Panc1 (cell line): ENCODE measurements around the gene PXDN. TPM values are rescaled to one million over a fixed set of nuclear protein-coding genes. Genes with fewer than 3 reads are reported as not detected.

Source experiments
- ATAC-seq: fragments of 200-7000 bp; cut with Tn5 transposase; 2 replicates; pipeline ENCODE4 v1.9.1; 2020; ENCODE audit warnings: mild to moderate bottlenecking, moderate library complexity
- BruUV-seq: library from RNA; stranded (reverse); fragments of 400-500 nt; replicated peaks from 2 replicates; lab custom pipeline; 2021; lab: Mats Ljungman, UMichigan
- CTCF ChIA-PET: fragments of 300-600 bp; sonication (Branson Sonifier 250); formaldehyde crosslinking; loops from one replicate; lab custom pipeline; 2022; ENCODE audit warnings: antibody characterized with exemption; lab: Charles Lee
- POLR2A ChIA-PET: fragments of 300-600 bp; sonication (Branson Sonifier 250); formaldehyde crosslinking; loops from one replicate; lab custom pipeline; 2022; ENCODE audit warnings: antibody characterized with exemption; lab: Charles Lee
- DNase-seq: peaks from one replicate; pipeline ENCODE4 v3.0.0-alpha.2; 2010; ENCODE audit warnings: low read depth, low spot score
- H3K27ac ChIP-seq: 2 replicates; pipeline ENCODE4 v1.5.1; 2011; ENCODE audit warnings: mild to moderate bottlenecking, low read length, inconsistent platforms
- H3K27me3 ChIP-seq: fragments of 200-500 bp; sonication (Bioruptor generic); 2 replicates; pipeline ENCODE4 v1.6.0; 2014; ENCODE audit warnings: low read length, inconsistent platforms; ENCODE audit not compliant: control insufficient read depth, insufficient read depth
- H3K36me3 ChIP-seq: fragments of 200-500 bp; sonication (Bioruptor generic); 2 replicates; pipeline ENCODE4 v1.5.1; 2014; ENCODE audit warnings: inconsistent platforms, mild to moderate bottlenecking, low read length, moderate library complexity; ENCODE audit not compliant: control insufficient read depth, insufficient read depth
- H3K4me1 ChIP-seq: 2 replicates; pipeline ENCODE4 v1.5.1; 2011; ENCODE audit warnings: inconsistent platforms, mild to moderate bottlenecking, low read length, moderate library complexity; ENCODE audit not compliant: control insufficient read depth, insufficient read depth
- H3K4me3 ChIP-seq, 2 experiments: 2 replicates each; pipeline ENCODE4 v1.5.1; 2011 to 2012; ENCODE audit warnings: low read depth in 2 of 2, low read length in 2 of 2, mild to moderate bottlenecking in 2 of 2, inconsistent platforms in 1 of 2, moderate library complexity in 1 of 2
- H3K9me3 ChIP-seq: fragments of 200-500 bp; sonication (Bioruptor generic); 2 replicates; pipeline ENCODE4 v1.5.1; 2014; ENCODE audit warnings: low read depth, mild to moderate bottlenecking, inconsistent platforms, low read length, moderate library complexity; ENCODE audit not compliant: control insufficient read depth, insufficient read depth
- POLR2AphosphoS5 ChIP-seq: IDR thresholded peaks from 2 replicates; pipeline ENCODE4 v1.6.1; 2012; ENCODE audit warnings: mild to moderate bottlenecking, low read depth, low read length, moderate library complexity
- SIN3A ChIP-seq: IDR thresholded peaks from 2 replicates; pipeline ENCODE4 v1.6.1; 2012; ENCODE audit warnings: low read depth, mild to moderate bottlenecking, low read length, moderate library complexity, borderline replicate concordance; ENCODE audit not compliant: insufficient read depth
- TCF7L2 ChIP-seq: IDR thresholded peaks from 2 replicates; pipeline ENCODE4 v1.6.1; 2011; ENCODE audit warnings: mild to moderate bottlenecking, low read depth, low read length, inconsistent platforms
- in situ Hi-C: cut with HindIII; loops from 2 replicates; pipeline ENCODE4 v1.10.0; 2016; ENCODE audit warnings: low sequenced_read_pairs, low pct_unique_long_range_greater_than_20kb
- intact Hi-C: fragments of 100-400 bp; cut with micrococcal nuclease; formaldehyde crosslinking; loops from one replicate; pipeline ENCODE4 v1.10.0; 2022; ENCODE audit not compliant: unreplicated experiment
- total RNA-seq: library from RNA; stranded (reverse); gene quantifications from one replicate; pipeline ENCODE4 v1.2.1, GENCODE V29; 2021; ENCODE audit not compliant: unreplicated experiment
- TF ChIP-seq, protein P1 (sequence below): fragments of 450-650 bp; IDR thresholded peaks from 2 replicates; pipeline ENCODE4 v1.5.1; 2017; ENCODE audit warnings: mild to moderate bottlenecking
- TF ChIP-seq, protein P2 (sequence below), 2 experiments: IDR thresholded peaks; 2 replicates each; pipeline ENCODE4 v1.6.1; 2011 to 2012; ENCODE audit warnings: low read depth in 2 of 2, control low read depth in 1 of 2, low read length in 1 of 2, mild to moderate bottlenecking in 1 of 2, moderate library complexity in 1 of 2; ENCODE audit not compliant: insufficient read depth in 1 of 2

Gene PXDN
- total RNA-seq, 1 experiment from 2014 or later, result 2.5 TPM

DNA sequence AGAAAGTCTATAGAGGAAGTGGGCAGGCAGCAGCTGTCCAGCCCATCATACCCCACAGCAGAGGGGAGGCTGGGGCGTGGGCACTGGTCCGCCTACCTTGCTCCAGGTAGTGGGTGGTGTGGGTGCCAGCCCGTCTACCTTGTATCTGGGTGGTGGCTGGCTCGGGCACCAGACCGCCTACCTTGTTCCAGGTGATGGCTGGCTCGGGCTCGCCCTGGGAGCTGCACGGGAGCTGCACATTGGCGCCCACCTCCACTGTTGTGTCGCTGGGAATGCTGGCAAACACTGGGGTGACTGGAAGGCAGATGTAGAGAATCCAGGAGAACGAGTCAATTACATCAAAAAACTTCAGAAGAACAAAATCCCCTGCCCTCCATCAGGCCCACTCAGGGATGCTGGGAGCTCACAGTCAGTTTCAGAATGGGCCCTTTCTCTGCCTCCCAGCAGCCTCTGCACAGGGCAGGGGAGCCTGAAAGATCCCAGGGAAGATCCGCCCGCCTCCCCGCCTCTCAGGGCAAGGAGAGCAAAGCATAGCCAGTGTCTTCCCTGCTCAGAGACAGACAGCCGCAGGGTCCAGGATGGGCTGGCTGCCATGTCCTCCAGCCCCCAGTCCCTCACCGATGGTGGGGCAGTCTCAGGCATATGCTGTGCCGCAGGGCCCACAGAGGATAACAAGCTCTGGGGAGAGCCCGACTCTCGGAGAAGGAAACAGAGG is 82.3 kb downstream of the PXDN start:
- peak overlapping the region; percentile 57; the same call in 1 of the 2 replicates for H3K27ac ChIP-seq
- H3K4me1 ChIP-seq, result peaks cover 10% of the 10 kb centered on the region
- no peaks in the 10 kb centered on the region for H3K36me3 ChIP-seq
- no peak overlapping the region for H3K4me3 ChIP-seq
- TF ChIP-seq, protein P1, sequence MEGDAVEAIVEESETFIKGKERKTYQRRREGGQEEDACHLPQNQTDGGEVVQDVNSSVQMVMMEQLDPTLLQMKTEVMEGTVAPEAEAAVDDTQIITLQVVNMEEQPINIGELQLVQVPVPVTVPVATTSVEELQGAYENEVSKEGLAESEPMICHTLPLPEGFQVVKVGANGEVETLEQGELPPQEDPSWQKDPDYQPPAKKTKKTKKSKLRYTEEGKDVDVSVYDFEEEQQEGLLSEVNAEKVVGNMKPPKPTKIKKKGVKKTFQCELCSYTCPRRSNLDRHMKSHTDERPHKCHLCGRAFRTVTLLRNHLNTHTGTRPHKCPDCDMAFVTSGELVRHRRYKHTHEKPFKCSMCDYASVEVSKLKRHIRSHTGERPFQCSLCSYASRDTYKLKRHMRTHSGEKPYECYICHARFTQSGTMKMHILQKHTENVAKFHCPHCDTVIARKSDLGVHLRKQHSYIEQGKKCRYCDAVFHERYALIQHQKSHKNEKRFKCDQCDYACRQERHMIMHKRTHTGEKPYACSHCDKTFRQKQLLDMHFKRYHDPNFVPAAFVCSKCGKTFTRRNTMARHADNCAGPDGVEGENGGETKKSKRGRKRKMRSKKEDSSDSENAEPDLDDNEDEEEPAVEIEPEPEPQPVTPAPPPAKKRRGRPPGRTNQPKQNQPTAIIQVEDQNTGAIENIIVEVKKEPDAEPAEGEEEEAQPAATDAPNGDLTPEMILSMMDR, result no peak
- TF ChIP-seq, protein P2, sequence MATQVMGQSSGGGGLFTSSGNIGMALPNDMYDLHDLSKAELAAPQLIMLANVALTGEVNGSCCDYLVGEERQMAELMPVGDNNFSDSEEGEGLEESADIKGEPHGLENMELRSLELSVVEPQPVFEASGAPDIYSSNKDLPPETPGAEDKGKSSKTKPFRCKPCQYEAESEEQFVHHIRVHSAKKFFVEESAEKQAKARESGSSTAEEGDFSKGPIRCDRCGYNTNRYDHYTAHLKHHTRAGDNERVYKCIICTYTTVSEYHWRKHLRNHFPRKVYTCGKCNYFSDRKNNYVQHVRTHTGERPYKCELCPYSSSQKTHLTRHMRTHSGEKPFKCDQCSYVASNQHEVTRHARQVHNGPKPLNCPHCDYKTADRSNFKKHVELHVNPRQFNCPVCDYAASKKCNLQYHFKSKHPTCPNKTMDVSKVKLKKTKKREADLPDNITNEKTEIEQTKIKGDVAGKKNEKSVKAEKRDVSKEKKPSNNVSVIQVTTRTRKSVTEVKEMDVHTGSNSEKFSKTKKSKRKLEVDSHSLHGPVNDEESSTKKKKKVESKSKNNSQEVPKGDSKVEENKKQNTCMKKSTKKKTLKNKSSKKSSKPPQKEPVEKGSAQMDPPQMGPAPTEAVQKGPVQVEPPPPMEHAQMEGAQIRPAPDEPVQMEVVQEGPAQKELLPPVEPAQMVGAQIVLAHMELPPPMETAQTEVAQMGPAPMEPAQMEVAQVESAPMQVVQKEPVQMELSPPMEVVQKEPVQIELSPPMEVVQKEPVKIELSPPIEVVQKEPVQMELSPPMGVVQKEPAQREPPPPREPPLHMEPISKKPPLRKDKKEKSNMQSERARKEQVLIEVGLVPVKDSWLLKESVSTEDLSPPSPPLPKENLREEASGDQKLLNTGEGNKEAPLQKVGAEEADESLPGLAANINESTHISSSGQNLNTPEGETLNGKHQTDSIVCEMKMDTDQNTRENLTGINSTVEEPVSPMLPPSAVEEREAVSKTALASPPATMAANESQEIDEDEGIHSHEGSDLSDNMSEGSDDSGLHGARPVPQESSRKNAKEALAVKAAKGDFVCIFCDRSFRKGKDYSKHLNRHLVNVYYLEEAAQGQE (IDR thresholded peaks at IDR 0.05; ENCODE audit: insufficient read depth in 1 of 2, low read depth in 2 of 2, low read length in 1 of 2), result no peak
- TF ChIP-seq POLR2AphosphoS5, result no peak
- no peak for TF ChIP-seq TCF7L2
- no peak for TF ChIP-seq SIN3A
- DNase-seq (no peak), ATAC-seq (no peak)
- intact Hi-C loops (no loop called here), in situ Hi-C loops (no loop called here)
- H3K9me3 ChIP-seq, result no peaks in the 10 kb centered on the region
- POLR2A ChIA-PET, result no interaction called here
- CTCF ChIA-PET, result no interaction called here
- no peaks in the 10 kb centered on the region for H3K27me3 ChIP-seq
- BruUV-seq, result no TSS peak

DNA sequence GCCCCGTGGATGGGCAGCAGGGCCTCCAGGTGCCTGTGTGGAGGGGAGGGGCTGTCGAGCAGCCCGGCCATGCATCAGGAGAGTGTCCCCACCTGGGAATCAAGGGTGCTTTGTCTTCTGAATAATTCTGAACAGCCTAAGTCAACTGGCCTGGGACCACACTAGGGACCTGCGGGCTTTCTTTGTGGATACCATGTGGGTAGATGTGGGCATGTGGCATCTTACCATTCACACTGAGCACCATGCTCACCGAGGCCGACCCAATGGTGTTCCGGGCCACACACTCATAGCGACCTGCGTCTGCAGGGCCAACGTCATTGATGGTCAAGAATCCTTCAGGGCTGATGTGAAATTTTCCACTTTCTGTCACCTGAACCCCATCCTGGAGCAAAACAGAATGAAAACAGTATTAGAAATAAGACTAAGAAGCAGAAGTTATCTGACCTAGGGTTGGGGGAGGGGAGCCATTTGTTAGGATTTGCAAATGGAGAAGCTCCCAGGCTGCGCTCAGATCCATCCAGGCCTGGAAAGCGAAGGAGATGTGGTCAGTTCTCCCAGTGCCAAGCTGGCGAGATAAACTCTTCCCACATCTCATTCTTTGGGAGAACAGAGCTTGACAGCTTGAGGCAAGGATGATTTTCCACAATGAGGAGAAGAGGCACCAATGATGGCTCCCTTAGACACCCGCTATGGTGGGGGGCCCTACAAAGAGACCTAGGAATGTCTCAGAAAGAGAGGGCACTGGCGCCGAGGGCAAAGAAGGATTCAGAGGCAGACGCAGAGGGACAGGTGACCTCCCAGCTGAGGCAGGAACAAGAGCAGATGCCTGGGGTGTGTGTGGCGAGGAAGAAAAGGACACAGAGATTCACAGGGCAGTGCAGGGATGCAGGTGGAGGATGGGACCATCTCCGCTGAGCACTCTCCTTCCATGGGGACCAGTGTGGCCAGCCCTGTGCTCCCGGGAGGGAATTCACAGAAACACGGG is 83.4 kb downstream of the PXDN start:
- no peak overlapping the region for H3K4me3 ChIP-seq
- ChIA-PET CTCF (no interaction called here), POLR2A (no interaction called here)
- DNase-seq (no peak), ATAC-seq (no peak)
- no peaks in the 10 kb centered on the region for H3K9me3 ChIP-seq
- BruUV-seq, result no TSS peak
- H3K4me1 ChIP-seq, result peaks cover 15% of the 10 kb centered on the region
- peak overlapping the region; percentile 61 for H3K27ac ChIP-seq
- intact Hi-C loops, result no loop called here
- in situ Hi-C loops, result no loop called here
- no peaks in the 10 kb centered on the region for H3K27me3 ChIP-seq
- no peaks in the 10 kb centered on the region for H3K36me3 ChIP-seq
- TF ChIP-seq POLR2AphosphoS5, result no peak
- TF ChIP-seq, protein P1, result no peak
- no peak for TF ChIP-seq TCF7L2
- TF ChIP-seq SIN3A, result no peak
- TF ChIP-seq, protein P2 (IDR thresholded peaks at IDR 0.05; ENCODE audit: insufficient read depth in 1 of 2, low read depth in 2 of 2, low read length in 1 of 2), result no peak
